ENCODE measurements around the gene VTI1A. TPM values are rescaled to one million over a fixed set of nuclear protein-coding genes. Genes with fewer than 3 reads are reported as not detected.
"Not testable (repeated sequence)": the region's sequence is repeated elsewhere in the genome, so short reads cannot be mapped to it uniquely, and the experiment has no call there.

VTI1A gene
- total RNA-seq, result 10 to 100 TPM; 21.0 to 29.6 TPM

DNA sequence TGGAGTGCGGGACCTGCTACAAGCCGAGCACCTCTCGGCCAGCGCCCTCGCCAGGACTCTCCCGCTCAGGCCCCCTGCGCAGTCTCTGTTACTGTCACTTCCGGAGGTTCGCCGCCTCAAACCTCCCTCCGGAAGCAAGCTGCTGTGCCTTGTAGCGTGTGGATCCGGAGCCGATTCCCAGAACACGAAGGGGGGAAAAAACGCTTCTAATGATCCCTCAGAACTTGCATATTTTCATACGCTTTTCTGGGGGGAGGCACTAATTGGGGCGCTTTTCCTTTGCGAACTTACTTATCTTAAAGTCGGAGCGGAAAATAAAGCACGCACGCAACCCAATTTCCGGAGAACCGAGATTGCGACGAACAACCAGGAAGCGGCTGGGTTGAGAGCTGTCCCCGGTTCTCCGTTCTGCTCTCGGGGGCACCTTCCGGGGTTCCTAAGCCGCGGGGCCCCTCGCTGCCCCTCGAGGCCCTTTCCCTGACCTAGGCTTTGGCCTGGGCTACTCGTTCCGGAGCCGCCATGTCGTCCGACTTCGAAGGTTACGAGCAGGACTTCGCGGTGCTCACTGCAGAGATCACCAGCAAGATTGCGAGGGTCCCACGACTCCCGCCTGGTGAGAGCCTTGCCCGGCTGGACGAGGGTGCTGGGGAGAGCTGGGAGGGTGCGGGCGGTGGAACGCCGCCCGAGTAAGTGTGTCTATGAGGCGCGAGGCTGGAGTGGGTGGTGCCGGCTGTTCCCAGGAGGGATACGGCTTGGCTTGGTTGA is at the start of gene VTI1A, which contains the start of gene ZDHHC6:
Gene VTI1A, plus strand, starts transcription at position 361 of the 765 bp plus-strand sequence. Its CDS starts 159 bp downstream, at position 520.
Gene ZDHHC6, minus strand, starts transcription at position 60 of the 765 bp plus-strand sequence. CDS start 1,478 bp downstream, outside the sequence.
- peak in 1 of 2 donors; percentile 30 for TF ChIP-seq CTCF (IDR thresholded peaks at IDR 0.05)
- DNase-seq (ENCODE audit: low spot score), result peak; percentile 82
- H3K4me1 ChIP-seq, result peaks cover 0 to 28% of the 10 kb centered on the region in 2 donors

GRCh38 chr10:112397592-112397991 is 49.4 kb upstream of the VTI1A start:
- Histone ChIP-seq H3K27me3 (no peaks in the 10 kb centered on the region), H3K36me3 (no peaks in the 10 kb centered on the region), H3K9me3 (no peaks in the 10 kb centered on the region), H3K4me3 (no peak overlapping the region), H3K27ac (no peak overlapping the region), H3K4me1 (no peaks in the 10 kb centered on the region)
- no peak for TF ChIP-seq CTCF (IDR thresholded peaks at IDR 0.05)
- DNase-seq (ENCODE audit: low spot score), result no peak

More for the DNA sequence above, at the start of gene VTI1A, which contains the start of gene ZDHHC6:
- peak within 1 kb of the TSS; percentile 77 to 98 for H3K4me3 ChIP-seq
- no peaks in the 10 kb centered on the region for H3K27me3 ChIP-seq
- no peaks in the 10 kb centered on the region for H3K9me3 ChIP-seq
- peak within 1 kb of the TSS; percentile 94 for H3K27ac ChIP-seq
- peaks cover 4% of the 10 kb centered on the region for H3K36me3 ChIP-seq

- Histone ChIP-seq H3K36me3 (no peaks in the 10 kb centered on the region), H3K4me3 (no peak overlapping the region), H3K27ac (no peak overlapping the region), H3K27me3 (no peaks in the 10 kb centered on the region), H3K4me1 (no peaks in the 10 kb centered on the region), H3K9me3 (no peaks in the 10 kb centered on the region)
- no peak for TF ChIP-seq CTCF (IDR thresholded peaks at IDR 0.05)
- no peak for DNase-seq (ENCODE audit: low spot score)
These were observed 44.1 kb upstream of the VTI1A start for GRCh38 chr10:112402917-112403316.

- no peak for DNase-seq (ENCODE audit: low spot score)
- Histone ChIP-seq H3K27ac (no peak overlapping the region), H3K4me3 (no peak overlapping the region), H3K9me3 (no peaks in the 10 kb centered on the region), H3K4me1 (no peaks in the 10 kb centered on the region), H3K27me3 (no peaks in the 10 kb centered on the region), H3K36me3 (no peaks in the 10 kb centered on the region)
- no peak for TF ChIP-seq CTCF (IDR thresholded peaks at IDR 0.05)
These were observed 42.4 kb upstream of the VTI1A start for GRCh38 chr10:112404617-112405016.

GRCh38 chr10:112406806-112407205 is 40.2 kb upstream of the VTI1A start:
- DNase-seq (ENCODE audit: low spot score); H3K27ac ChIP-seq; H3K4me1 ChIP-seq; H3K27me3 ChIP-seq; H3K4me3 ChIP-seq; H3K9me3 ChIP-seq; H3K36me3 ChIP-seq: not testable (repeated sequence)

- H3K27ac ChIP-seq, result no peak overlapping the region
- H3K27me3 ChIP-seq, result no peaks in the 10 kb centered on the region
- no peaks in the 10 kb centered on the region for H3K4me1 ChIP-seq
- DNase-seq (ENCODE audit: low spot score), result no peak
- H3K36me3 ChIP-seq, result no peaks in the 10 kb centered on the region
- TF ChIP-seq CTCF (IDR thresholded peaks at IDR 0.05), result no peak
- H3K9me3 ChIP-seq, result no peaks in the 10 kb centered on the region
- H3K4me3 ChIP-seq, result no peak overlapping the region
These were observed 39.3 kb upstream of the VTI1A start for GRCh38 chr10:112407696-112408095.

Measured in right atrium auricular region (tissue), 2 donors.